Uterus (tissue), 2 donors: ENCODE results near the gene CLMN.

ENCODE experiments used
- POLR2A ChIP-seq, 2 donors: fragments of 450-650 bp; IDR thresholded peaks; one replicate each; pipeline ENCODE4 v1.6.1; 2016; ENCODE audit warnings: antibody characterized with exemption in 2 of 2, mild to moderate bottlenecking in 1 of 2, moderate library complexity in 1 of 2
- TF ChIP-seq, protein P1 (sequence below), 4 experiments: fragments of 200-600 bp in 2 of 4; fragments of 450-650 bp in 2 of 4; sonication (generic) in 2 of 4; IDR thresholded peaks; one replicate each; pipeline ENCODE4 v1.5.1; 2016 to 2019; ENCODE audit warnings: antibody characterized with exemption in 4 of 4, mild to moderate bottlenecking in 2 of 4, moderate library complexity in 1 of 4

DNA sequence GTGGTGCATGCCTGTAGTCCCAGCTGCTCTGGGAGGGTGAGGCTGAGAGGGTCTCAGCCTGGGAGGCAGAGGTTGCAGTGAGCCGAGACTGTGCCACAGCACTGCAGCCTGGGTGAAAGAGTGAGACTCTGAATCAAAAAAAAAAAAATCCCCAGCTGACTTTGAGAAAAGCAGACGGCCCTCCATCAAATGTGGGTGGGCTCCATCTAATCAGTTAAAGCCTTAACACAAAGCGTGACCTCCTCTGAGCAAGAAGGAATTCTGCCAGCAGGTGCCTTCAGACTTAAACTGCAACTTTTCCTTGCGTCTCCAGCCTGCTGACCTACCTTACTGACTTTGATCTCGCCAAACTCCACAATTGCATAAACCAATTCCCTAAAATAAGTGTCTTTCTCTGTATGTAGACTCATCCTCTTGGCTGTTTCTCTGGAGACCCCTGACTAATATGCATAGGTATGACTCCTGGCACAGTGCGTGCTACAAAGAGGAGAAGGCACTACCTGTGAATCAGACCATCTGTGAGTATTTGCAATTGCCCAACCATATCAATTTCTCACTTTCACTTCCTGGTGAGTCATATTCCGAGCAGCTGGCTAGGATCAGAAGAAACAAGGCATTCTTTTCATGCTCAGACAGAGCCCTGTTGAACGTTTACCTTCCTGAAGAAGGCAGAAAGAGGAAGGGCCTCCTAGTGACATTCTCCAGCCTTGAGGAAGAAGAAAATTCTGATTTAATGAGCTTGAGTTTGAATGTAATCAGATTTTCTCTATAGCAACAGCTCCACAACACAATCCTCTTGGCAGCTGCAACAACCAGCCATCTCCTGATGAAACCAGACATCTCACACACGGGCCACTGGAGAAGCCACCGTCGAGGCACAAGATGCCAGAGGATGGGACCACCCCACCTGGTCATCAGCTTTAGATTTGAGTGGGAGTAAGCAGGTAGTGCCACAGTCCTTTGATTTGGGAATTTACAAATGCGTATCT is 54.3 kb downstream of the CLMN start:
- TF ChIP-seq, protein P1, sequence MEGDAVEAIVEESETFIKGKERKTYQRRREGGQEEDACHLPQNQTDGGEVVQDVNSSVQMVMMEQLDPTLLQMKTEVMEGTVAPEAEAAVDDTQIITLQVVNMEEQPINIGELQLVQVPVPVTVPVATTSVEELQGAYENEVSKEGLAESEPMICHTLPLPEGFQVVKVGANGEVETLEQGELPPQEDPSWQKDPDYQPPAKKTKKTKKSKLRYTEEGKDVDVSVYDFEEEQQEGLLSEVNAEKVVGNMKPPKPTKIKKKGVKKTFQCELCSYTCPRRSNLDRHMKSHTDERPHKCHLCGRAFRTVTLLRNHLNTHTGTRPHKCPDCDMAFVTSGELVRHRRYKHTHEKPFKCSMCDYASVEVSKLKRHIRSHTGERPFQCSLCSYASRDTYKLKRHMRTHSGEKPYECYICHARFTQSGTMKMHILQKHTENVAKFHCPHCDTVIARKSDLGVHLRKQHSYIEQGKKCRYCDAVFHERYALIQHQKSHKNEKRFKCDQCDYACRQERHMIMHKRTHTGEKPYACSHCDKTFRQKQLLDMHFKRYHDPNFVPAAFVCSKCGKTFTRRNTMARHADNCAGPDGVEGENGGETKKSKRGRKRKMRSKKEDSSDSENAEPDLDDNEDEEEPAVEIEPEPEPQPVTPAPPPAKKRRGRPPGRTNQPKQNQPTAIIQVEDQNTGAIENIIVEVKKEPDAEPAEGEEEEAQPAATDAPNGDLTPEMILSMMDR (IDR thresholded peaks at IDR 0.05), result no peak
- no peak for TF ChIP-seq POLR2A (IDR thresholded peaks at IDR 0.05)
